Psoas muscle (tissue), 8 donors: ENCODE results near the gene HOXB4. TPM values are rescaled to one million over a fixed set of nuclear protein-coding genes. Genes with fewer than 3 reads are reported as not detected.
A peak's percentile ranks its signal among the peaks of the same experiment; 100 is the strongest.

Source experiments
- ATAC-seq, 4 donors: fragments of 200-7000 bp; cut with Tn5 transposase; one replicate each; pipeline ENCODE4 v1.9.1; 2020; ENCODE audit warnings: moderate library complexity in 3 of 4, mild to moderate bottlenecking in 2 of 4
- DNase-seq, 2 donors: peaks; one replicate each; pipeline ENCODE4 v3.0.0-alpha.2; 2020
- H3K27ac ChIP-seq: fragments of 200-600 bp; one replicate; pipeline ENCODE4 v1.8.0; 2022
- H3K27me3 ChIP-seq, 3 donors: fragments of 200-600 bp in 1 of 3; one replicate each; pipeline versions ENCODE4 v1.6.1 to v1.8.0; 2013 to 2022; ENCODE audit warnings: low read length in 2 of 3, mild to moderate bottlenecking in 2 of 3, moderate library complexity in 1 of 3; ENCODE audit not compliant: insufficient read depth in 3 of 3
- H3K36me3 ChIP-seq, 2 donors: fragments of 200-600 bp in 1 of 2; one replicate each; pipeline versions ENCODE4 v1.6.1 to v1.8.0; 2013 to 2022; ENCODE audit warnings: low read depth in 1 of 2, mild to moderate bottlenecking in 1 of 2, moderate library complexity in 1 of 2; ENCODE audit not compliant: insufficient read depth in 1 of 2
- H3K4me1 ChIP-seq: fragments of 200-600 bp; one replicate; pipeline ENCODE4 v1.8.0; 2022
- H3K4me3 ChIP-seq: fragments of 200-600 bp; one replicate; pipeline ENCODE4 v1.8.0; 2022; ENCODE audit warnings: mild to moderate bottlenecking
- H3K9me3 ChIP-seq: fragments of 200-600 bp; one replicate; pipeline ENCODE4 v1.8.0; 2022
- CTCF ChIP-seq: fragments of 200-600 bp; IDR thresholded peaks from one replicate; pipeline ENCODE4 v1.8.0; 2022; ENCODE audit warnings: antibody characterized with exemption
- WGBS, 3 donors: extraction: QIAGEN DNeasy Blood & Tissue Kit; methylation state at CpG; one replicate each; pipeline versions ENCODE4 v1.1.6 to v1.1.7; 2013; 5-methylcytosine and 5-hydroxymethylcytosine counted together
- intact Hi-C, 2 donors: fragments of 100-400 bp; cut with DNase I; formaldehyde crosslinking; loops; one replicate each; pipeline versions ENCODE4 v1.11.0 to v1.14.2; 2022
- polyA plus RNA-seq, 3 donors: library from polyadenylated mRNA; stranded (reverse); fragments of 200-250 nt; gene quantifications; one replicate each; pipeline ENCODE4 v1.2.3, GENCODE V29; 2013
- total RNA-seq, 4 donors: library from RNA; stranded (reverse); fragmentation: NEBNext Ultra II Directional in 2 of 4; extraction: Animal tissue kit (Norgen Biotek cat#: 25700) in 2 of 4; gene quantifications; one replicate each; pipeline versions ENCODE4 v1.2.1 to v1.2.4, GENCODE V29; 2021 to 2023
- donor health status: healthy with polysubstance abuse.
- donor health status: DM: no; HTN: no; CAD: no; lungs with moderate emphysema.
- donor health status: Bipolar disorder and iron deficiency.
- donor health status: healthy.
- donor health status: DM: yes; HTN: yes; CAD: no.
- donor health status: DM: no; HTN: no; CAD: no.
- donor health status: DM: no; HTN: no; CAD: no.
- donor health status: DM: yes; HTN: yes; CAD: no.

Gene HOXB4
- total and polyA plus RNA-seq, 7 donors, result 0.38 to 4.0 (median 0.89) TPM

- WGBS, 3 donors, result 27 to 46% (median 33%) methylated on average over 34 of the region's 34 CpGs
- Histone ChIP-seq H3K4me3 (peak overlapping the region; percentile 78), H3K36me3 (no peaks in the 10 kb centered on the region), H3K4me1 (peaks cover 9% of the 10 kb centered on the region), H3K27ac (peak overlapping the region; percentile 61), H3K27me3 (peaks cover 0 to 86% (median 40%) of the 10 kb centered on the region in 3 donors), H3K9me3 (no peaks in the 10 kb centered on the region)
- TF ChIP-seq CTCF, result no peak
- ATAC-seq (no peak), DNase-seq (no peak)
- intact Hi-C loops, result no loop called here
Observed at GRCh38 chr17:48586355-48587258, 8.5 kb upstream of the HOXB4 start.

GRCh38 chr17:48584223-48584741 lies 6.1 kb upstream of the HOXB4 start:
- peaks cover 0 to 88% (median 35%) of the 10 kb centered on the region in 3 donors for H3K27me3 ChIP-seq

GRCh38 chr17:48583708-48584222 lies 5.6 kb upstream of the HOXB4 start:
- peaks cover 9% of the 10 kb centered on the region for H3K4me1 ChIP-seq
- 87 to 92% (median 88%) methylated on average over 3 of the region's 3 CpGs for WGBS, 3 donors
- H3K27ac ChIP-seq, result no peak overlapping the region
- intact Hi-C loops, result no loop called here
- DNase-seq (no peak), ATAC-seq (no peak)
- H3K27me3 ChIP-seq, result peaks cover 0 to 90% (median 33%) of the 10 kb centered on the region in 3 donors
- H3K9me3 ChIP-seq, result no peaks in the 10 kb centered on the region
- no peaks in the 10 kb centered on the region for H3K36me3 ChIP-seq
- no peak overlapping the region for H3K4me3 ChIP-seq
- no peak for TF ChIP-seq CTCF

More at GRCh38 chr17:48584223-48584741, 6.1 kb upstream of the HOXB4 start:
- H3K36me3 ChIP-seq, result no peaks in the 10 kb centered on the region
- ATAC-seq (no peak), DNase-seq (no peak)
- peaks cover 9% of the 10 kb centered on the region for H3K4me1 ChIP-seq
- H3K4me3 ChIP-seq, result no peak overlapping the region
- intact Hi-C loops, result no loop called here
- 40 to 58% (median 43%) methylated on average over 2 of the region's 2 CpGs for WGBS, 3 donors
- no peak for TF ChIP-seq CTCF
- no peak overlapping the region for H3K27ac ChIP-seq
- H3K9me3 ChIP-seq, result no peaks in the 10 kb centered on the region

- no peak for TF ChIP-seq CTCF
- 49 to 66% (median 63%) methylated on average over 7 of the region's 7 CpGs for WGBS, 3 donors
- Histone ChIP-seq H3K4me1 (peaks cover 9% of the 10 kb centered on the region), H3K4me3 (peak overlapping the region; percentile 61), H3K27me3 (peaks cover 0 to 93% (median 33%) of the 10 kb centered on the region in 3 donors), H3K36me3 (no peaks in the 10 kb centered on the region), H3K27ac (peak overlapping the region; percentile 72), H3K9me3 (no peaks in the 10 kb centered on the region)
- intact Hi-C loops, result no loop called here
- DNase-seq (no peak), ATAC-seq (no peak)
Observed at GRCh38 chr17:48582750-48583069, 4.6 kb upstream of the HOXB4 start.
